ENCODE data around the gene URAD. TPM values are rescaled to one million over a fixed set of nuclear protein-coding genes. Genes with fewer than 3 reads are reported as not detected.

The URAD gene
- total RNA-seq, 2 donors from 2014 or later = not detected

GRCh38 chr13:27970382-27971235, 17.9 kb downstream of the URAD start:
- H3K36me3 ChIP-seq = no peaks in the 10 kb centered on the region
- no peaks in the 10 kb centered on the region for H3K9me3 ChIP-seq
- peaks cover 4 to 18% of the 10 kb centered on the region in 2 donors for H3K4me1 ChIP-seq (ENCODE audit: control insufficient read depth in 1 of 2, low read depth in 2 of 2)
- no peak for DNase-seq (ENCODE audit: low spot score)
- no peak for TF ChIP-seq CTCF (IDR thresholded peaks at IDR 0.05)
- H3K4me3 ChIP-seq = no peak overlapping the region
- H3K27ac ChIP-seq = no peak overlapping the region
- ATAC-seq (ENCODE audit: insufficient number of reproducible peaks, low FRiP score, low read depth) = no peak
- H3K27me3 ChIP-seq (replicated peaks; ENCODE audit: insufficient read depth) = peaks cover 7% of the 10 kb centered on the region

GRCh38 chr13:27969866-27970229, 18.6 kb downstream of the URAD start:
- no peak for TF ChIP-seq CTCF (IDR thresholded peaks at IDR 0.05)
- no peak for DNase-seq (ENCODE audit: low spot score)
- H3K27me3 ChIP-seq (replicated peaks; ENCODE audit: insufficient read depth) = peaks cover 7% of the 10 kb centered on the region
- H3K4me3 ChIP-seq = no peak overlapping the region
- H3K9me3 ChIP-seq = no peaks in the 10 kb centered on the region
- H3K4me1 ChIP-seq (ENCODE audit: control insufficient read depth in 1 of 2, low read depth in 2 of 2) = peaks cover 4 to 16% of the 10 kb centered on the region in 2 donors
- H3K27ac ChIP-seq = no peak overlapping the region
- no peaks in the 10 kb centered on the region for H3K36me3 ChIP-seq
- no peak for ATAC-seq (ENCODE audit: insufficient number of reproducible peaks, low FRiP score, low read depth)

- Histone ChIP-seq H3K4me1 (ENCODE audit: control insufficient read depth in 1 of 2, low read depth in 2 of 2) (peaks cover 4 to 16% of the 10 kb centered on the region in 2 donors), H3K9me3 (no peaks in the 10 kb centered on the region), H3K27me3 (replicated peaks; ENCODE audit: insufficient read depth) (peaks cover 7% of the 10 kb centered on the region), H3K4me3 (peak within 1 kb of the TSS; percentile 31), H3K36me3 (no peaks in the 10 kb centered on the region), H3K27ac (no peak within 1 kb of the TSS)
- DNase-seq (ENCODE audit: low spot score) = no peak
- ATAC-seq (ENCODE audit: insufficient number of reproducible peaks, low FRiP score, low read depth) = no peak
- no peak for TF ChIP-seq CTCF (IDR thresholded peaks at IDR 0.05)
Measured at GRCh38 chr13:27969082-27969865, 19.2 kb downstream of the URAD start, which contains the start of gene CDX2. Gene CDX2 (minus strand): TSS chr13:27969315. CDS start chr13:27969006, 309 bp downstream.

- H3K4me1 ChIP-seq (ENCODE audit: control insufficient read depth in 1 of 2, low read depth in 2 of 2) = peaks cover 4 to 16% of the 10 kb centered on the region in 2 donors
- no peak for TF ChIP-seq CTCF (IDR thresholded peaks at IDR 0.05)
- H3K9me3 ChIP-seq = no peaks in the 10 kb centered on the region
- ATAC-seq (ENCODE audit: insufficient number of reproducible peaks, low FRiP score, low read depth) = no peak
- peak overlapping the region; percentile 31 for H3K4me3 ChIP-seq
- H3K27ac ChIP-seq = no peak overlapping the region
- DNase-seq (ENCODE audit: low spot score) = no peak
- no peaks in the 10 kb centered on the region for H3K36me3 ChIP-seq
- H3K27me3 ChIP-seq (replicated peaks; ENCODE audit: insufficient read depth) = peaks cover 7% of the 10 kb centered on the region
Measured at GRCh38 chr13:27968316-27969081, 20.0 kb downstream of the URAD start.
